ENCODE data around the gene ARL15. TPM values are rescaled to one million over a fixed set of nuclear protein-coding genes. Genes with fewer than 3 reads are reported as not detected.

Gene ARL15
- total and polyA plus RNA-seq, 2 donors (not counting 1 experiment from before 2014, with no cell fraction given), result 5.8 to 20.5 TPM

- intact Hi-C loops (cut with micrococcal nuclease), result no loop called here
- Mint-ChIP-seq H3K9me3 (ENCODE audit: insufficient read depth) (no peaks in the 10 kb centered on the region), H3K27me3 (no peaks in the 10 kb centered on the region), H3K27ac (no peak overlapping the region), H3K4me3 (no peak overlapping the region), H3K4me1 (no peaks in the 10 kb centered on the region)
- H3K4me3 ChIP-seq (ENCODE audit: control extremely low read depth in 1 of 5, extremely low read depth in 1 of 5, insufficient read depth in 1 of 5, low read depth in 2 of 5, low read length in 4 of 5), result no peak overlapping the region
- no peak overlapping the region for H3K9ac ChIP-seq (ENCODE audit: low read length)
- no peaks in the 10 kb centered on the region for H4K20me1 ChIP-seq (ENCODE audit: control insufficient read depth, insufficient read depth, low read length, poor library complexity, severe bottlenecking)
- H3K9me3 ChIP-seq (ENCODE audit: control extremely low read depth in 1 of 3, control insufficient read depth in 2 of 3, insufficient read depth in 1 of 3, low read length in 2 of 3), result no peaks in the 10 kb centered on the region
- H3K27ac ChIP-seq (ENCODE audit: low read length in 2 of 2), result no peak overlapping the region
- no peak overlapping the region for H3K4me2 ChIP-seq (replicated peaks; ENCODE audit: low read depth, low read length, poor library complexity, severe bottlenecking)
- ChIA-PET CTCF (no interaction called here), POLR2A (no interaction called here)
- no CpG with 5 or more reads among the region's 2 CpGs for WGBS (ENCODE audit: insufficient coverage)
- H3K4me1 ChIP-seq (ENCODE audit: control insufficient read depth in 2 of 2, insufficient read depth in 2 of 2, low read length in 2 of 2), result no peaks in the 10 kb centered on the region
- DNase-seq (no peak), ATAC-seq (ENCODE audit: low read depth) (no peak)
- H2AFZ ChIP-seq (ENCODE audit: insufficient read depth, low read depth, low read length, poor library complexity, severe bottlenecking), result no peak overlapping the region
- H3K79me2 ChIP-seq (ENCODE audit: control insufficient read depth, insufficient read depth, low read length), result no peaks in the 10 kb centered on the region
- H3K27me3 ChIP-seq (replicated peaks in 1 of 4; ENCODE audit: control extremely low read depth in 1 of 4, control insufficient read depth in 3 of 4, insufficient read depth in 4 of 4, low read length in 3 of 4), result no peaks in the 10 kb centered on the region
- no peak for TF ChIP-seq CTCF (IDR thresholded peaks at IDR 0.05)
- no peak for TF ChIP-seq EZH2 (IDR thresholded peaks at IDR 0.05; ENCODE audit: borderline replicate concordance, insufficient read depth, low read depth, low read length, poor library complexity, severe bottlenecking)
- no peaks in the 10 kb centered on the region for H3K36me3 ChIP-seq (replicated peaks in 1 of 2; ENCODE audit: control extremely low read depth in 1 of 2, control insufficient read depth in 1 of 2, extremely low read depth in 1 of 2, insufficient read depth in 2 of 2, low read length in 1 of 2)
Observed at GRCh38 chr5:54000011-54000410, 310.4 kb downstream of the ARL15 start.

GRCh38 chr5:53997736-53998627, 312.4 kb downstream of the ARL15 start:
- Histone ChIP-seq H3K27me3 (replicated peaks in 1 of 4; ENCODE audit: control extremely low read depth in 1 of 4, control insufficient read depth in 3 of 4, insufficient read depth in 4 of 4, low read length in 3 of 4) (no peaks in the 10 kb centered on the region), H2AFZ (ENCODE audit: insufficient read depth, low read depth, low read length, poor library complexity, severe bottlenecking) (no peak overlapping the region), H3K79me2 (ENCODE audit: control insufficient read depth, insufficient read depth, low read length) (no peaks in the 10 kb centered on the region), H3K36me3 (replicated peaks in 1 of 2; ENCODE audit: control extremely low read depth in 1 of 2, control insufficient read depth in 1 of 2, extremely low read depth in 1 of 2, insufficient read depth in 2 of 2, low read length in 1 of 2) (no peaks in the 10 kb centered on the region), H3K4me3 (ENCODE audit: control extremely low read depth in 1 of 5, extremely low read depth in 1 of 5, insufficient read depth in 1 of 5, low read depth in 2 of 5, low read length in 4 of 5) (no peak overlapping the region), H3K9me3 (ENCODE audit: control extremely low read depth in 1 of 3, control insufficient read depth in 2 of 3, insufficient read depth in 1 of 3, low read length in 2 of 3) (no peaks in the 10 kb centered on the region), H3K27ac (ENCODE audit: low read length in 2 of 2) (no peak overlapping the region), H3K9ac (ENCODE audit: low read length) (no peak overlapping the region), H4K20me1 (ENCODE audit: control insufficient read depth, insufficient read depth, low read length, poor library complexity, severe bottlenecking) (no peaks in the 10 kb centered on the region), H3K4me2 (replicated peaks; ENCODE audit: low read depth, low read length, poor library complexity, severe bottlenecking) (no peak overlapping the region), H3K4me1 (ENCODE audit: control insufficient read depth in 2 of 2, insufficient read depth in 2 of 2, low read length in 2 of 2) (no peaks in the 10 kb centered on the region)
- ATAC-seq (ENCODE audit: low read depth) (no peak), DNase-seq (no peak)
- Mint-ChIP-seq H3K4me1 (no peaks in the 10 kb centered on the region), H3K9me3 (ENCODE audit: insufficient read depth) (no peaks in the 10 kb centered on the region), H3K27me3 (no peaks in the 10 kb centered on the region), H3K4me3 (no peak overlapping the region), H3K27ac (no peak overlapping the region)
- POLR2A ChIA-PET, result no interaction called here
- TF ChIP-seq CTCF (IDR thresholded peaks at IDR 0.05) (no peak), EZH2 (IDR thresholded peaks at IDR 0.05; ENCODE audit: borderline replicate concordance, insufficient read depth, low read depth, low read length, poor library complexity, severe bottlenecking) (no peak)
- WGBS (ENCODE audit: insufficient coverage), result 100% methylated on average over 1 of the region's 5 CpGs
- intact Hi-C loops (cut with micrococcal nuclease), result no loop called here
- CTCF ChIA-PET, result interaction anchor here (0.7 kb wide), 1 partner anchor 190 kb away, joined by 5 read pairs; no protein-coding TSS in a partner anchor

All from B cell (primary cell).